IMR-90 (cell line): ENCODE results near the gene ABCC10. TPM values are rescaled to one million over a fixed set of nuclear protein-coding genes. Genes with fewer than 3 reads are reported as not detected.

ENCODE experiments used
- ATAC-seq: fragments of 200-7000 bp; cut with Tn5 transposase; 2 replicates; pipeline ENCODE4 v1.9.1; 2020; ENCODE audit warnings: low read depth, mild to moderate bottlenecking, moderate library complexity
- BruUV-seq: library from RNA; stranded (reverse); fragments of 400-500 nt; replicated peaks from 2 replicates; lab custom pipeline; 2021; lab: Mats Ljungman, UMichigan
- CTCF ChIA-PET: fragments of 300-600 bp; formaldehyde crosslinking; extraction: SDS; loops from one replicate; lab custom pipeline; 2021; ENCODE audit warnings: antibody characterized with exemption; lab: Yijun Ruan, JAX
- POLR2A ChIA-PET: fragments of 300-600 bp; sonication (Branson Sonifier 250); formaldehyde crosslinking; loops from one replicate; lab custom pipeline; 2022; ENCODE audit warnings: antibody characterized with exemption; ENCODE audit not compliant: unreplicated experiment; lab: Charles Lee
- DNase-seq: peaks from one replicate; pipeline ENCODE4 v3.0.0; 2013
- H2AFZ ChIP-seq: replicated peaks from 2 replicates; pipeline ENCODE3; 2013; ENCODE audit warnings: low read length, mild to moderate bottlenecking; ENCODE audit not compliant: poor library complexity
- H2AK5ac ChIP-seq: 2 replicates; pipeline ENCODE4 v1.6.1; 2013; ENCODE audit warnings: low read depth, low read length, inconsistent platforms
- H2AK9ac ChIP-seq: replicated peaks from 2 replicates; pipeline ENCODE3; 2013; ENCODE audit warnings: mild to moderate bottlenecking, low read depth, low read length, moderate library complexity; ENCODE audit not compliant: poor library complexity
- H2BK120ac ChIP-seq: 2 replicates; pipeline ENCODE4 v1.6.1; 2013; ENCODE audit warnings: low read depth, low read length, inconsistent platforms
- H2BK15ac ChIP-seq: 3 replicates; pipeline ENCODE4 v1.6.1; 2013; ENCODE audit warnings: low read depth, low read length, inconsistent platforms
- H2BK20ac ChIP-seq: 2 replicates; pipeline ENCODE4 v1.6.1; 2013; ENCODE audit warnings: low read depth, mild to moderate bottlenecking, inconsistent platforms, low read length, moderate library complexity
- H2BK5ac ChIP-seq: 2 replicates; pipeline ENCODE4 v1.6.1; 2013; ENCODE audit warnings: mild to moderate bottlenecking, low read depth, low read length, inconsistent platforms; ENCODE audit not compliant: poor library complexity, severe bottlenecking
- H3K14ac ChIP-seq: replicated peaks from 2 replicates; pipeline ENCODE4 v1.6.1; 2013; ENCODE audit warnings: low read depth, low read length, inconsistent platforms
- H3K18ac ChIP-seq: 2 replicates; pipeline ENCODE4 v1.6.1; 2013; ENCODE audit warnings: low read depth, low read length, control low read depth
- H3K23ac ChIP-seq: 2 replicates; pipeline ENCODE4 v1.6.1; 2013; ENCODE audit warnings: low read depth, low read length, inconsistent platforms
- H3K27ac ChIP-seq: 2 replicates; pipeline ENCODE4 v1.5.1; 2013; ENCODE audit warnings: mild to moderate bottlenecking, control low read depth, low read length; ENCODE audit not compliant: insufficient read depth
- H3K27me3 ChIP-seq: 2 replicates; pipeline ENCODE4 v1.6.1; 2013; ENCODE audit warnings: low read length; ENCODE audit not compliant: control insufficient read depth, insufficient read depth
- H3K36me3 ChIP-seq: 2 replicates; pipeline ENCODE4 v1.6.1; 2013; ENCODE audit warnings: low read length, mixed read lengths; ENCODE audit not compliant: control insufficient read depth, insufficient read depth
- H3K4ac ChIP-seq: 2 replicates; pipeline ENCODE4 v1.6.1; 2013; ENCODE audit warnings: low read depth, low read length, inconsistent platforms
- H3K4me1 ChIP-seq: 2 replicates; pipeline ENCODE4 v1.6.1; 2013; ENCODE audit warnings: low read length, mixed read lengths; ENCODE audit not compliant: control insufficient read depth, insufficient read depth
- H3K4me2 ChIP-seq: 2 replicates; pipeline ENCODE4 v1.6.1; 2013; ENCODE audit warnings: low read depth, mild to moderate bottlenecking, control low read depth, low read length, moderate library complexity
- H3K4me3 ChIP-seq: 2 replicates; pipeline ENCODE4 v1.5.1; 2013; ENCODE audit warnings: low read depth, mild to moderate bottlenecking, control low read depth, low read length, moderate library complexity; ENCODE audit not compliant: insufficient read depth
- H3K56ac ChIP-seq: 2 replicates; pipeline ENCODE4 v1.6.1; 2013; ENCODE audit warnings: low read length, inconsistent platforms; ENCODE audit not compliant: insufficient read depth; ENCODE audit errors: extremely low read depth
- H3K79me1 ChIP-seq, 2 experiments: 2 replicates each; pipeline ENCODE4 v1.6.1; 2013; ENCODE audit warnings: low read length in 2 of 2, inconsistent platforms in 1 of 2, low read depth in 1 of 2
- H3K9ac ChIP-seq: 2 replicates; pipeline ENCODE4 v1.6.1; 2013; ENCODE audit warnings: low read depth, low read length, control low read depth
- H3K9me1 ChIP-seq: 2 replicates; pipeline ENCODE4 v1.6.1; 2013; ENCODE audit warnings: low read length, inconsistent platforms; ENCODE audit not compliant: insufficient read depth
- H3K9me3 ChIP-seq: 2 replicates; pipeline ENCODE4 v1.6.1; 2013; ENCODE audit warnings: low read length; ENCODE audit not compliant: control insufficient read depth, insufficient read depth
- H4K20me1 ChIP-seq: 2 replicates; pipeline ENCODE4 v1.6.1; 2013; ENCODE audit warnings: low read length, inconsistent platforms; ENCODE audit not compliant: insufficient read depth
- H4K5ac ChIP-seq: 2 replicates; pipeline ENCODE4 v1.6.1; 2013; ENCODE audit warnings: mild to moderate bottlenecking, low read depth, low read length, control low read depth
- H4K8ac ChIP-seq, 2 experiments: 2 replicates each; pipeline ENCODE4 v1.6.1; 2013; ENCODE audit warnings: low read depth in 2 of 2, low read length in 2 of 2, control low read depth in 1 of 2, inconsistent platforms in 1 of 2
- H4K91ac ChIP-seq: 2 replicates; pipeline ENCODE4 v1.6.1; 2013; ENCODE audit warnings: low read depth, low read length, inconsistent platforms; ENCODE audit not compliant: insufficient read depth
- BHLHE40 ChIP-seq: fragments of 150-350 bp; IDR thresholded peaks from 2 replicates; pipeline ENCODE4 v1.6.1; 2016; ENCODE audit warnings: mild to moderate bottlenecking, low read depth, low read length
- CEBPB ChIP-seq: IDR thresholded peaks from 2 replicates; pipeline ENCODE4 v1.6.1; 2012; ENCODE audit warnings: low read depth, low read length, improper control_type of control experiment
- CHD1 ChIP-seq: IDR thresholded peaks from 2 replicates; pipeline ENCODE4 v1.6.1; 2012; ENCODE audit warnings: low read depth, low read length, improper control_type of control experiment
- CTCF ChIP-seq: conservative IDR thresholded peaks from 2 replicates; pipeline ENCODE4 v1.5.1; 2012; ENCODE audit warnings: mild to moderate bottlenecking, low read depth, low read length, improper control_type of control experiment
- ELK1 ChIP-seq: fragments of 150-350 bp; IDR thresholded peaks from 2 replicates; pipeline ENCODE4 v1.6.1; 2016; ENCODE audit warnings: low read depth, mild to moderate bottlenecking, low read length, moderate library complexity, borderline replicate concordance
- FOS ChIP-seq: fragments of 150-350 bp; IDR thresholded peaks from 2 replicates; pipeline ENCODE4 v1.6.1; 2016; ENCODE audit warnings: low read depth, low read length
- MAFK ChIP-seq: IDR thresholded peaks from 2 replicates; pipeline ENCODE4 v1.6.1; 2012; ENCODE audit warnings: low read depth, low read length, improper control_type of control experiment
- MAZ ChIP-seq: IDR thresholded peaks from 2 replicates; pipeline ENCODE4 v1.6.1; 2012; ENCODE audit warnings: low read depth, mild to moderate bottlenecking, low read length, improper control_type of control experiment, moderate library complexity, borderline replicate concordance
- MXI1 ChIP-seq: IDR thresholded peaks from 2 replicates; pipeline ENCODE4 v1.6.1; 2012; ENCODE audit warnings: low read depth, mild to moderate bottlenecking, low read length, moderate library complexity, borderline replicate concordance
- NFE2L2 ChIP-seq: fragments of 150-350 bp; IDR thresholded peaks from 2 replicates; pipeline ENCODE4 v1.6.1; 2016; ENCODE audit warnings: low read depth, mild to moderate bottlenecking, low read length
- POLR2A ChIP-seq: IDR thresholded peaks from 2 replicates; pipeline ENCODE4 v1.6.1; 2012; ENCODE audit warnings: mild to moderate bottlenecking, low read depth, low read length
- RAD21 ChIP-seq: IDR thresholded peaks from 2 replicates; pipeline ENCODE4 v1.6.1; 2012; ENCODE audit warnings: low read length, improper control_type of control experiment
- RCOR1 ChIP-seq: IDR thresholded peaks from 2 replicates; pipeline ENCODE4 v1.6.1; 2012; ENCODE audit warnings: mild to moderate bottlenecking, low read length, improper control_type of control experiment; ENCODE audit not compliant: insufficient replicate concordance
- RFX5 ChIP-seq: IDR thresholded peaks from 2 replicates; pipeline ENCODE4 v1.8.0; 2012; ENCODE audit warnings: low read depth, mild to moderate bottlenecking, low read length, moderate library complexity
- SMC3 ChIP-seq: fragments of 150-350 bp; IDR thresholded peaks from 2 replicates; pipeline ENCODE4 v1.6.1; 2016; ENCODE audit warnings: low read depth, mild to moderate bottlenecking, antibody characterized with exemption, low read length, moderate library complexity
- USF2 ChIP-seq: fragments of 150-350 bp; IDR thresholded peaks from 2 replicates; pipeline ENCODE4 v1.6.1; 2017; ENCODE audit warnings: mild to moderate bottlenecking, antibody characterized with exemption, low read length, low read depth
- WGBS, 2 experiments: methylation state at CpG; one replicate each; pipeline versions ENCODE4 v1.1.5 to v1.1.7; 2013; ENCODE audit warnings: missing lambda C conversion rate in 2 of 2; ENCODE audit not compliant: insufficient read length in 1 of 2; ENCODE audit errors: extremely low coverage in 2 of 2; 5-methylcytosine and 5-hydroxymethylcytosine counted together
- dilution Hi-C: fragments of 300-500 bp; cut with HindIII; formaldehyde crosslinking; loops from one replicate; pipeline ENCODE4 v1.14.3; 2018; ENCODE audit warnings: low sequenced_read_pairs; ENCODE audit not compliant: unreplicated experiment
- in situ Hi-C: fragments of 300-500 bp; cut with MboI; formaldehyde crosslinking; loops from 3 replicates; pipeline ENCODE4 v1.14.3; 2019; ENCODE audit warnings: low sequenced_read_pairs, inconsistent platforms, mixed read lengths
- intact Hi-C: fragments of 100-400 bp; cut with micrococcal nuclease; formaldehyde crosslinking; loops from 2 replicates; pipeline ENCODE4 v1.10.0; 2022
- polyA plus RNA-seq, 3 experiments: library from polyadenylated mRNA; depleted of rRNA; stranded (reverse); fragments of >200 nt; gene quantifications; 2 replicates each; pipeline ENCODE4 v1.2.3, GENCODE V29; 2012; ENCODE audit warnings: low replicate concordance in 1 of 3
- total RNA-seq: library from RNA; depleted of rRNA; stranded (reverse); fragments of >200 nt; gene quantifications from 2 replicates; pipeline ENCODE4 v1.2.3, GENCODE V29; 2012

The ABCC10 gene
- total and polyA plus RNA-seq, 2 of the 4 experiments (the other 2 are of a cell fraction) = 7.0 to 26.3 TPM

GRCh38 chr6:43469947-43470346 lies 42.6 kb downstream of the ABCC10 start:
- intact Hi-C loops (no loop called here), dilution Hi-C loops (no loop called here), in situ Hi-C loops (no loop called here)
- H3K27ac ChIP-seq = no peak overlapping the region
- H4K20me1 ChIP-seq = no peaks in the 10 kb centered on the region
- H3K4me2 ChIP-seq = no peak overlapping the region
- no peak overlapping the region for H3K23ac ChIP-seq
- no peak overlapping the region for H2BK15ac ChIP-seq
- no peak overlapping the region for H3K4ac ChIP-seq
- H2AFZ ChIP-seq = no peak overlapping the region
- H2BK20ac ChIP-seq = no peak overlapping the region
- H4K5ac ChIP-seq = no peak overlapping the region
- DNase-seq (no peak), ATAC-seq (no peak)
- ChIA-PET CTCF (no interaction called here), POLR2A (interaction anchor here (0.6 kb wide), 1 partner anchor 12 kb away, joined by 4 read pairs; no protein-coding TSS in a partner anchor)
- H4K8ac ChIP-seq = no peak overlapping the region
- H2AK9ac ChIP-seq = no peak overlapping the region
- H3K4me1 ChIP-seq = no peaks in the 10 kb centered on the region
- no peak overlapping the region for H3K9ac ChIP-seq
- no peaks in the 10 kb centered on the region for H3K9me1 ChIP-seq
- H3K4me3 ChIP-seq = no peak overlapping the region
- TF ChIP-seq RAD21 (no peak), FOS (no peak), MAZ (no peak), SMC3 (no peak), MAFK (no peak), BHLHE40 (no peak), RFX5 (no peak), CHD1 (no peak), ELK1 (no peak), RCOR1 (no peak), USF2 (no peak), POLR2A (no peak), MXI1 (no peak), NFE2L2 (no peak), CEBPB (no peak), CTCF (no peak)
- 100% methylated on average over 1 of the region's 7 CpGs; no CpG with 5 or more reads in 1 of the 2 experiments for WGBS, 2 experiments
- no peak overlapping the region for H3K14ac ChIP-seq
- BruUV-seq = no TSS peak
- H2AK5ac ChIP-seq = no peak overlapping the region
- H4K91ac ChIP-seq = no peak overlapping the region
- H3K9me3 ChIP-seq = no peaks in the 10 kb centered on the region
- H3K27me3 ChIP-seq = peaks cover 21% of the 10 kb centered on the region
- H3K79me1 ChIP-seq = no peaks in the 10 kb centered on the region
- H2BK5ac ChIP-seq = no peak overlapping the region
- no peak overlapping the region for H3K56ac ChIP-seq
- no peak overlapping the region for H2BK120ac ChIP-seq
- H3K36me3 ChIP-seq = no peaks in the 10 kb centered on the region
- no peak overlapping the region for H3K18ac ChIP-seq
